HG02588 (cell line): ENCODE results near the gene PLEKHM2.
"Not testable (repeated sequence)": the region's sequence is repeated elsewhere in the genome, so short reads cannot be mapped to it uniquely, and the experiment has no call there.

Experiments
- ATAC-seq: cut with Tn5 transposase; IDR thresholded peaks from one replicate; pipeline ENCODE4 v1.9.1; 2021; ENCODE audit warnings: mild to moderate bottlenecking, moderate library complexity; ENCODE audit not compliant: unreplicated experiment

PLEKHM2 gene, protein sequence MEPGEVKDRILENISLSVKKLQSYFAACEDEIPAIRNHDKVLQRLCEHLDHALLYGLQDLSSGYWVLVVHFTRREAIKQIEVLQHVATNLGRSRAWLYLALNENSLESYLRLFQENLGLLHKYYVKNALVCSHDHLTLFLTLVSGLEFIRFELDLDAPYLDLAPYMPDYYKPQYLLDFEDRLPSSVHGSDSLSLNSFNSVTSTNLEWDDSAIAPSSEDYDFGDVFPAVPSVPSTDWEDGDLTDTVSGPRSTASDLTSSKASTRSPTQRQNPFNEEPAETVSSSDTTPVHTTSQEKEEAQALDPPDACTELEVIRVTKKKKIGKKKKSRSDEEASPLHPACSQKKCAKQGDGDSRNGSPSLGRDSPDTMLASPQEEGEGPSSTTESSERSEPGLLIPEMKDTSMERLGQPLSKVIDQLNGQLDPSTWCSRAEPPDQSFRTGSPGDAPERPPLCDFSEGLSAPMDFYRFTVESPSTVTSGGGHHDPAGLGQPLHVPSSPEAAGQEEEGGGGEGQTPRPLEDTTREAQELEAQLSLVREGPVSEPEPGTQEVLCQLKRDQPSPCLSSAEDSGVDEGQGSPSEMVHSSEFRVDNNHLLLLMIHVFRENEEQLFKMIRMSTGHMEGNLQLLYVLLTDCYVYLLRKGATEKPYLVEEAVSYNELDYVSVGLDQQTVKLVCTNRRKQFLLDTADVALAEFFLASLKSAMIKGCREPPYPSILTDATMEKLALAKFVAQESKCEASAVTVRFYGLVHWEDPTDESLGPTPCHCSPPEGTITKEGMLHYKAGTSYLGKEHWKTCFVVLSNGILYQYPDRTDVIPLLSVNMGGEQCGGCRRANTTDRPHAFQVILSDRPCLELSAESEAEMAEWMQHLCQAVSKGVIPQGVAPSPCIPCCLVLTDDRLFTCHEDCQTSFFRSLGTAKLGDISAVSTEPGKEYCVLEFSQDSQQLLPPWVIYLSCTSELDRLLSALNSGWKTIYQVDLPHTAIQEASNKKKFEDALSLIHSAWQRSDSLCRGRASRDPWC

DNA sequence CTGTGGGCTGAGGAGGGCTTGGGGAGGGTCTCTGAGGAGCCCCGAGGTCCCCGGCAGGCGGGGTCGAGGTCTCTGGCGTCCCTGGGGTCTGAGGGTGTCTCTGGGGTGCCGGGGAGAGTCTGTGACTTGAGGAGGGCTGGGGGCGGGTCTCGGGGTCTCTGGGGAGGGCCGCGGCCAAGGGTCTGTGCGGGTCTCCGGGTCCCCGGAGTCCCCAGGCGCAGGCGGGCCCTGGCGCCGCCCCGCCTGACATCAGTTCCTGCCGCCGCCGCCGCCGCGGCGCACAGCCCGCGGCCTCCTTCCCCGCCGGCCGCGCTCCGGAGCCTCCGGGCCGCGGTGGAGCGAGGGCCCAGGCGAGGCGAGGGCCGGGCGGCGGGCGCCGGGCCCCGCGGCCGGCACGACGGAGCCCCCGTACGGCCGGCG, at the start of gene PLEKHM2:
PLEKHM2 (plus strand) TSS at position 279 of the 420 bp plus-strand sequence. CDS start 239 bp downstream, outside the sequence.
- ATAC-seq = no peak

DNA sequence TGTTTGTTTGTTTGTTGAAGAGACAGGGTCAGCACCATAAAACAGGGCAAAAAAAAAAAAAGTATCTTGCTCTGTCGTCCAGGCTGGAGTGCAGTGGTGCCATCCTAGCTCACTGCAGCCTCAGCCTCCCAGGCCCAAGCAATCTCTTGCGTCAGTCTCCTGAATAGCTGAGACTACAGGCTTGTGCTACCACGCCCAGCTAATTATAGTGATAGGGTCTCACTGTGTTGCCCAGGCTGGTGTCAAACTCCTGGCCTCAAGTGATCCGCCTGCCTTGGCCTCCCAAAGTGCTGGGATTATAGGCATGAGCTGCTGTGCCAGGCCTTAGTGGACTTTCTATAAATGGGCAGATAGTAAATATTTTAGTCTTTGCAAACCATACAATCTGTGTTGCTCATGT, 47.7 kb upstream of the PLEKHM2 start:
- no peak for ATAC-seq

DNA sequence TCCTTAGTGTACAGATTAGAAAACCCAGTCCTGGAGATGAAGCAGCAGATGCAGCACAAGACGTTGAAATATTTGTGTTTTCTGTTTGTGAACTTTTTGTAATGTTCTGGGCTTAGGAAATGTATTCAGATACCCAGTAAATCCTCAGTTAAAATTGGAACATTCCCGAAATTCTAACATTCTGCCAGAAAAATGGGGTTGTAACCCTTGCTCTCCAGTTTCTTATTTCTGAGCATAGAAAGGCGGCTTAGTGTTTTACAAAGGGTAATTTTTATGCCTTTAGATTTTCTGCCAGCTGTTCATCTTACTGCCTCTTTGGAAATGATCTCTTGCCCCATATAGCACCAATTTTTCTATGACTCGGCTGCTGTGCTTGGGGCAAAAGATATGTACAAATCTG, 46.3 kb upstream of the PLEKHM2 start:
- ATAC-seq = no peak

DNA sequence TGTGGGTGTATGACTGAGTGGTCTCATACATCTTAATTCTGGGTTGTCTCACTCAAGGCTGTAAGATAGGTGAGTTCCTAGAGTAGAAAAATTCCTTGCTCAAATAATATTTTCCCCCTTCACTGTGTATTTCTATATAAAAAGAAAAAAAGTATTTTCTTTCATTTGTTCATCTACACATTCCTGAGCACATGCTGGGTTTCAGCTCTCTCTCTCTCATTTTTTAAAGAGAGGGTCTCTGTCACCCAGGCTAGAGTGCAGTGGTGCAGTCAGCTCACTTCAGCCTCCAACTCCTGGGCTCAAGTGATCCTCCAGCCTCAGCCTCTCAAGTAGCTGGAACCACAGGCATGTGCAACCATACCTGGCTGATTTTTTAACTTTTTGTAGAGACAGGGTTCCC, 44.9 kb upstream of the PLEKHM2 start:
- no peak for ATAC-seq

DNA sequence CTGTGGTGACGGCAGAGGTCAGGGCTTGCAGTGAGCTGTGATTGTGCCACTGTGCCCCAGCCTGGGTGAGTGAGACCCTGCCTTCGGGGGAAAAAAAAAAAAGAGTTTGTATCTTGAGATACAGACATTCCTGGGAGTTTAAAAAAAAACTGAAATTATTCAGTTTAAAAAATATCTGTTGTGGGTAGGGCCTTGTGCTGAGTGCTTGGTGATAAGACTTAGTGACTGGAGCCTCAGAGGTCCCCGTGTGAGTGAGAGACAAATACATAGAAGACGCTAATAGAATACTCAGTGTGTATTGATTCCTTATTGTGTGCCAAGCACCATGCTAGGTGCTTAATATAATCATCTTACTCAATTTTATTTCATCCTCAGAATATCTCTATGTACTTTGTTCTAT, 44.2 kb upstream of the PLEKHM2 start:
- ATAC-seq = no peak

DNA sequence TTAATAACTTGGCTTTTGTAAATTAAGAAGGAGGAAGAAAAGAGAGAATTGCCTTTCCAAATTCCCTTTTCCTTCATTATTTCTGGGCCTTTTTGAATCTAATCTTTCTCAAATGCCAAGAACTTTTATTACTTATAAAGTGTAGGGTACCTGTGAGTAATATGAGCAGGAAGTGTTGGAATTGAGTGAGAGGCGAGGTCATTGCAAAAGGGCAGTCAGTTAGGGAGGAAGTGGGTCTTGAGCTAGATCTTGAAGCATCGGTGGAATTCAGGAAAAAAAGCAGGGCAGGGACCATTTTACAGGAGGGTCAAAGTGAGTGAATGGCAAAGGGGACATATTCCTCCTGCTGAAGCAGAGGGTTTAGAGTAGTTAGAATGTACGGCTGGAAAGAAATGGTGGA, 43.5 kb upstream of the PLEKHM2 start:
- no peak for ATAC-seq

DNA sequence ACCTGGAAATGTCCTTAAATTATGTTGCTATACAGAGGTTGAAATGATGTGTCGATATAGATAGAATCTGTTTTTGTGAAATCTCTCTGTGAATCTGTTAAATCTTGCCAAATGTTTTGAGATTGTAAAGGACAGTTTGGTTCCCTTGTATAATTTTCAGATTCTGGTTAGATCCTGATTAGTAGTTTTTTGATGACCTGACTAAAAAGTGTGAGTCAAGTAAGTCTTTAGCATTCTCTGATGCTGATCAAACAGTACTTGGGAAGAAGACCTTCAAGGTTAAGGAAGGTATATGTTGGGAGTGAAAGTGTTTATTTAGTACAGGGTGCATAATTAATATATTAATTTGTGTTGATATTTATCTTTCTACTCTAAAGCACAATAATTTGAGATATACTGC, 34.2 kb upstream of the PLEKHM2 start:
- no peak for ATAC-seq

DNA sequence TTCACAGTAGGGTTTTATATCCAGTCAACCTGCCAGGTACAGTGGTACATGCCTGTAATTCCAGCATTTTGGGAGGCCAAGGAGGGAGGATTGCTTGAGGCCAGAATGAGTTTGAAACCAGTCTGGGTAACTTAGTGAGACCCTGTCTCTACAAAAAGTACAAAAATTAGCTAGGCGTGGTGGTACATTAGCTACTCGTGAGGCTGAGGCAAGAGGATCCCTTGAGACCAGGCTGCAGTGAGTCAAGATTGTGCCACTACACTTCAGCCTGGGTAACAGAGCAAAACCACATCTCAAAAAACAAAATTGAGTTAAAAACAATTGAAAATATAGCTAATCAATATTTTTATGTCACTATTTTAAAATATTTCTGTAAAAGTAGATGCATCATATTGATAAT, 33.7 kb upstream of the PLEKHM2 start:
- no peak for ATAC-seq

DNA sequence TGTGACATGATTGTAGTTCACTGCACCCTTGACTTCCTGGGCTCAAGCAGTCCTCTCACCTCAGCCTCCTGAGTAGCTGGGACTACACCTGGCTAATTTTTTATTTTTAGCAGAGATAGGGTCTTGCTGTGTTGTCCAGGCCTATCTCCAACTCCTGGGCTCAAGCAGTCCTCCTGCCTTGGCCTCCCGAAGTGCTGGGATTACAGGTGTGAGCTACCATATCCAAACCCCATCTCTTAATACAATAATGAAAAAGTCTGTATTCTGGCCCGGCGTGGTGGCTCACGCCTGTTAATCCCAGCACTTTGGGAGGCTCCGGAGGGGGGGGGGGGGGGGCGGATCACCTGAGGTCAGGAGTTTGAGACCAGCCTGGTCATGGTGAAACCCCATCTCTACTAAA, 32.0 kb upstream of the PLEKHM2 start:
- ATAC-seq = not testable (repeated sequence)

DNA sequence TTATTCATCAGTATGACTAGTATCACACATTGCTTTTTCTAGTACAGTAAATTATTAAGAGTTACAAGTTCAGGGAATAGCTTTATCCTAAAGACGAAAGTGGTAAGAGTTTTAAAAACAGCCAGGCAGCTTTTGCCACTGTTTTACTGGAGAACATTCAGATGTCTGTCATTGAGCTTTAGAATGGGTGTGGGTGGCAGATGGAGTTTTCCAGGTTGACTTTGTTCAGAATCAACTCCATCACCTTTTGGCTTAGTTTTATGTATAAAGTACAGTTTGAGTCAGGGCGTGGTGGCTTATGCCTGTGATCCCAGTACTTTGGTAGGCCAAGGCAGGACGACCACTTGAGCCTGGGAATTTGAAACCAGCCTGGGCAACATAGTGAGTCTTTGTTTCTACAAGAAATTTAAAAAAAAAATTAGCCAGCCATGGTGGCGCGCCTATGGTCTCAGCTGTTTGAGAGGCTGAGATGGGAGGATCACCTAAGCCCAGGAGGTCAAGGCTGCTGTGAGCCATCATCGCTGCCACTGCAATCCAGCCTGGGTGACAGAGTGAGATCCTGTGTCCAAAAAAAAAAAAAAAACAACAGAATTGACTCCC, 29.9 kb upstream of the PLEKHM2 start:
- ATAC-seq = no peak

DNA sequence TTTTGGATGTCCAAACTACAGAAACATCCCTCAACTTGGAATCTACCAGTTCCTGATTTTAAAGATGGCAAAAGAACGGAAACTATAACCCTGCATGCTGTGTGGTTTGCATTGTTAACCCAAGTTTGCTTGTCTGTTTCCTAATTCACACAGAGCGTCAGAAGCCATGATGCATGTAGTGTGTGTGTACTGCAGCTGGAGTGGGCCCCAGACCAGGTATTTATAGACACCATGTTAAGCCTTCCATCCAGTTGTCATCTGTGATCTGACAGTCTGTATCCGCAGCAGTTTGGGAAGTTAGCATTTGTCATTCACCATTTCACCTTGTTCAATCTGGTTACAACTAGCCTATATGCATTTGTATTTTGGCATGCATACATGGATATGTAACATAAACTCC, 27.7 kb upstream of the PLEKHM2 start:
- no peak for ATAC-seq

DNA sequence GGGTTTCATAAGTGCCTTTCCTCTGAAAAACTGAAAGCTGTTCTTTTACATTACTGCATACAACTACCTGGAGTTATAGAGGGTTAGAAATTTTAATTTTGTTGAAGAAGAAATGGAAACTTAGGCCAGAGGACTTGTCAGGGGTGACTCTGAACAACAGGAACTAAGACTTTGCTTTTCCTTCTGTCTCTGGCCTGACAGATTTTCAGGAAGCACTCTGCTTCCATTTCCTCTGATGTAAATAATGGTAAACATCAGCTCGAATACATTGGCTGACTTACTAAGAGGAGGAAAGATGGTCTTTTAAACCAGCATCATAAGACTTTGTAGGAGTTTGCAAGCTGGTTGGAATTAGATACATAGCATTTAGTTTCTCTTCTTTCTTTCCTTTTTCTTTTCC, 27.1 kb upstream of the PLEKHM2 start:
- no peak for ATAC-seq

DNA sequence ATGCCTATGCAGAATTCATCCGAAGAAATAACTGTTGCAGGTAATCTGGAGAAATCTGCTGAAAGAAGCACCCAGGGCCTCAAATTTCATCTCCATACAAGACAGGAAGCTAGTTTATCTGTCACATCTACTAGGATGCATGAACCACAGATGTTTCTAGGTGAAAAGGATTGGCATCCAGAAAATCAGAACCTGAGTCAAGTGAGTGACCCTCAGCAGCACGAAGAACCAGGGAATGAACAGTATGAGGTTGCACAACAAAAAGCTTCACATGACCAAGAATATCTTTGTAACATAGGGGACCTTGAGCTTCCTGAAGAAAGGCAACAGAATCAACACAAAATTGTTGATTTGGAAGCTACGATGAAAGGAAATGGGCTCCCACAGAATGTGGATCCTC, 24.0 kb upstream of the PLEKHM2 start:
- ATAC-seq = no peak

DNA sequence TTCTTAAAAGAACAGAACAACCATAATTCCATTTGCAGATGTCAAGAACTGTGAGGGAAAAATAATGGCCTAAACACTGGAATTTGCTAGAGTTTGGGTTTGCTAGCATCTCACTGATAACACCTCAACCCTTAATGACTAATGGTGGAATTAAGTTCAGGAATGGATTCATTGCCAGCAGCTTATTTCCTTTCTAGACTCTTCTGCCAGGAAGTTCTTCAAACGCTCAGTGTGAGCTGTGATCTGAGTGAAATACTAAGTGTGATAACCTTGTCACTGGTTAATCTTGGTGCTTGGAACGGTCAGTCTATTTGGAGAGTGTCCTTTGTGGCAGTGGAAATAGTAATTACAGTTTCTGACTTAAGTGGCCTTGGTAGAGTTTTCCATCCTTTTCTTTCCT, 21.6 kb upstream of the PLEKHM2 start:
- no peak for ATAC-seq

DNA sequence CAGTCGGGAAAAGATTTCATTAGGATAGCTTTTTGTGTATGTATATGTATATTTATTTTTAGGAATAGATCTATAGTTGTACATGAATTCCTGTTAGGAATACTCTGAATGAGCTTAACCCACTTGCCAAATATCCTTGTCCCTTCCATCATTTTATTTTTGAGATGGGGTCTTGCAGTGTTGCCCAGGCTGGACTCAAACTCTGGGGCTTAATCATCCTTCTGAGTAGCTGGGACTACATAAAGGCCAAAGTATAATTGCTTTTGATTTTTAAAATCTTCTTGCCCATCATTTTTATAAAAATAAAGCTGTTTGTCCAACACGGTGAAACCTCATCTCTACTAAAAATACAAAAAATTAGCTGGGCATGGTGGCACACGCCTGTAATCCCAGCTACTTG, 20.2 kb upstream of the PLEKHM2 start:
- no peak for ATAC-seq

DNA sequence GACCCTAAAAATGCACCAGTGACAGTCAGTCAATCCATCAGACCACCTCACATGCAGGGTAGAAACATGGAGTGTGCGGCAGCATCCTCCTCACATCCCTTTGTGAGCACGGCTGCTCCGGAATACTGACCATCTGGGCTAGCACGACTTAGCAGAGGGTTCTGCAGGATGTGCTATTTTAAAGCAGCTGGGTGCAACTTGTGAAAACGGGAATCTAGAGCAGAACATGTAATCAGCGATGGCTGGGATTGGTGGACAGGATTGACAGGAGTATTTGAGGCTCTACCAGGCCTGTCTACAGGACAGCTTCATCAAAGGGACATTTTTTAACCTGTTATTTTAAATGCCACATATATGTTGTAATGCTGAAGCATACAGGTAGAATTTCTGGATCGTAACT, 16.8 kb upstream of the PLEKHM2 start:
- no peak for ATAC-seq

DNA sequence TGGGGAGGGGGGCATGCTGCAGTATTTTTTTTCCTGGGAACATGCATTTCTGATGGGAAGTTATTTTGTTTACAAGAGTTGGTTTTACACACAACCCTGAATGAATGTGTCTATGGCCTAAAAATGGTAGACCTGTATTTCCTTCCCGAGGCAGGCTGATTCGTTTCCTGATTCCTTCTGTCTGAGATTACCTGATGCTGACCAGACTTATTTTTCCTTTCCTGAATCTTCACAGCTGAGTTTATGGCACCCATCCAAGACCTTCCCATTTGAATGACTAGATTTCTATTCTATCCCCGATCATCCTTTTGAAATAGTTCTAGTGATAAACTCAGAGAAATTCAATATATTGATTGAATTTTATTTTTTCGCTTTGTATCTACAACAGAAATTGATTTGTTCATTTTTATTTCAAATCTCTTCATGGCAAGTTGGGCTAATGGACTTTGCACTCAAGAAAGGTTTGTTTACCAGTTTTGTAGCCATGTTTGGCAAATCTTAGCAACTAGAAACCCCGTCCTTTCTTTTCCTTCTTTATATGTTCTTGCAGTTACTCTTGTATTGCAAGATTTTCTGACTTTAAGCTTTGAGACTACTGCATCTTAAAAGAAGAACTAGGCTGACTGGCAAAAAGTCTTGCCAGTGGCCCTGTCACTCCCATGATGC, 15.9 kb upstream of the PLEKHM2 start:
- no peak for ATAC-seq

DNA sequence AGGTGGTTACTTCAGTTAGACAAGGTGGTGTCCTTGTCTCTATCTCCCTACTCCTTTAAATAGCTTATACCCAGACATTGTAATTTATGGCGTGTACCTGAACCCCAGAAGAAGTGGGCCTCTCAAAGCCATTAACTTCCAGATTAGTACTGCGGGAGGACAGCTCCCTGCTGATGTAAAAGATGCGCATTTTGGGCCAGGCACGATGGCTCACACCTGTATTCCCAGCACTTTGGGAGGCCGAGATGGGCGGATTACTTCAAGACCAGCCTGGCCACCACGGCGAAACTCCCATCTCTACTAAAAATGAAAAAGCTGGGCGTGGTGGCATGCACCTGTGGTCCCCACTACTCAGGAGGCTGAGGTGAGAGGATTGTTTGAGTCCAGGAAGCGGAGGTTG, 15.0 kb upstream of the PLEKHM2 start:
- no peak for ATAC-seq

DNA sequence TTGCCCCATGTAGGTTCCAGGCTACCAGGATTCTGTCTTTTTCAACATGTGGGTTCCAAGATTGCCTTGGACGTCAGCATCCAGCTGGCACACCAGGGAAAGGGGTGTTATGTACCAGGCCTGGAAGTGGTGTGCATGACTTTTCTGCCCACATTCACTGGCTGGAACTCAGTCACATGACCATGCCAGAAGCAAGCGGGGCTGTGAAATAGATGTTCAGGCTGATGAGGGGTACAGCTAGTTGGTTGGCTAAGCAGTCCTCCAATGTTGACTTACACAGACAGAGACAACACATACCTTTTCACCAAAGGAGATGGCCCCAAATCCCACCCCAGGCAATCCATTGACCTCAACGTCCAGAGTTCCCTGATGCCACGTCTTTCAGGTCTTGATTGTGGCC, 14.3 kb upstream of the PLEKHM2 start:
- no peak for ATAC-seq

DNA sequence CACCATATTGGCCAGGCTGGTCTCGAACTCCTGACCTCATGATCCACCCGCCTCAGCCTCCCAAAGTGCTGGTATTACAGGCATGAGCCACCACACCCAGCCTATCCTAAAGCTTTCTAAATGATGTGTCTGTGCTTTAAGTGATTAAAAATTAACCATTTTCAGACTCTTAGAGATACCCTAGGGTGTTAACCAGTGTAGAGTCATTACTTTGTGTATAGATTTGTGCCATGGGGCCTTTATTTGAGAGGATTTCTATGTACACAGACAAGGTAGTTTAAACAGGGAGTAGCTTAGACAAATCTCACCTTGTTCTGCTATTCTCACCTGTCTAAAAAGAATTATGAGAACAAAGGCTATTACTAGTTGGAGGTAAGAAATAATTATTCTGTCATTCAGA, 12.7 kb upstream of the PLEKHM2 start:
- ATAC-seq = no peak
